Dermis microvascular lymphatic vessel endothelial cell (primary cell): ENCODE measurements around the gene CSGALNACT2. TPM values are rescaled to one million over a fixed set of nuclear protein-coding genes. Genes with fewer than 3 reads are reported as not detected.
A peak's percentile ranks its signal among the peaks of the same experiment; 100 is the strongest.
"Not testable (repeated sequence)": the region's sequence is repeated elsewhere in the genome, so short reads cannot be mapped to it uniquely, and the experiment has no call there.

Experiments
- DNase-seq, 2 donors: peaks; one replicate each; pipeline versions ENCODE4 v3.0.0 to v3.0.0-alpha.2; 2010; ENCODE audit warnings: low read depth in 2 of 2
- total RNA-seq: library from RNA; depleted of rRNA; stranded (reverse); fragments of >200 nt; gene quantifications from 2 replicates; pipeline ENCODE4 v1.2.1, GENCODE V29; 2014

The CSGALNACT2 gene
- total RNA-seq, 1 donor from 2014 or later = 5.5 TPM

DNA sequence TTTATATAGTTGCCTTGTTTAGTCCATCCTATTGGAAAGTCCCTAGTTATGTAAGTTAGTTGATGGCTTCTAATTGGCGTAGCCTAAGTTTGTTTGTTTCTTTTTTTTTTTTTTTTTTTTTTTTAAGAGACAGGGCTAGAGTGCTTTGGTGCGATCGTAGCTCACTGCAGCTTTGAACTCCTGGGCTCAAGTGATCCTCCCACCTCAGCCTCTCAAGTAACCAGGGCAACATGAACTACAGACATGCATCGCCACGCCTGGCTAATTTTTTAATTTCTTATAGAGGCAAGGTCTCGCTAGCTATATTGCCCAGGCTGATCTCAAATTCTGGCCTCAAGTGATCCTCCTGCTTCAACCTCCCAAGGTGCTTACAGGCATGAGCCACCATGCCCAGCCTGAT lies 7.1 kb downstream of the CSGALNACT2 start:
- no peak for DNase-seq

DNA sequence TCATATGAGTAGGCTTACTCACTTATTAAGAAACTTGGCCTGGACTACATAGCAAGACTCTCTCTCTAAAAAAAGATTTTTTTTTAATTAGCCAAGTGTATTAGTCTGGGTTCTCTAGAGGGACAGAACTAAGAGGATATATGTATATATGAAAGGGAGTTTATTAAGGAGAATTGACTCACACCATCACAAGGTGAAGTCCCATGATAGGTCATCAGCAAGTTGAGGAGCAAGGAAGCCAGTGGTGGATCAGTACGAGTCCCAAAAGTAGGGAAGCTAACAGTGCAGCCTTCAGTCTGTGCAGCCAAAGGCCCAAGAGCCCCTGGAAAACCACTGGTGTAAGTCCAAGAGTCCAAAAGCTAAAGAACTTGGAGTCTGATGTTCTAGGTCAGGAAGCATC lies 7.7 kb downstream of the CSGALNACT2 start:
- not testable (repeated sequence) for DNase-seq

DNA sequence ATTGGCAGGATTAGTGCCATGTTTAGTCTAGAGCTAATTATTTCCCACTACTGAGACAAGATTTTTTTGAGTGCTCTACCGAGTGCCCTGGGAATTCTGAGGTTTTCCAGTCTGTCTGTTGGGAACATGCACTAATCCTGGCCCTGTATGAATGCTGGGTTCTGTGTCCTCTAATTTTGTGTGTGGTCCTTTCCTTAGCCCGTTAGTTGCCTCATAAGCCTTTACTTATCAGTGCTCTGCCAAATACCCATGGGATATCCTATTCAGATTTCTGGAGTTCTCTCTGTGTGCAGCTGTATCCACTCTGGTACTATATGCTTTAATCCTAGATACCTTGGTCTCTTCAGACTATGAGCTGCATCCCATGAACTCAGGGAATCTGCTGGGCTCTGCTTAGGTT lies 13.1 kb downstream of the CSGALNACT2 start:
- DNase-seq = no peak

DNA sequence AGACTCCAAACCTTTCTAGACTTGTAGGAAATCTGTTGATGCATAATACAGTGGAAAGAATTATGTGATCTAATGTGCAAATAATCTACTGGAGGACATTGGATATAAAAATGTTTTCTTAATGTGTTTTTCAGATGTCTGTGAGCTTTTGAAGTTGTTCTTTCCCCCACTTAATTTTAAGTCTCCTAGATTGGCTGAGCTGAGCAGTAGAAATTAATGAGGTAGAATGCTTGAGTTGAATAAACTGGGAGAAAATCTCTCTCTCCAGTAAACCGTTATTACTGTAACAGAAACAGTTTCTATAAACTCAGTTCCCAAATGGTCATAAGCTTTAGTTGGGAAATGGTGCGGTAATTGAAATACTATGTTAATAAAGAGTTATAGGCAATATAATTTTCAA lies 15.7 kb downstream of the CSGALNACT2 start:
- no peak for DNase-seq

DNA sequence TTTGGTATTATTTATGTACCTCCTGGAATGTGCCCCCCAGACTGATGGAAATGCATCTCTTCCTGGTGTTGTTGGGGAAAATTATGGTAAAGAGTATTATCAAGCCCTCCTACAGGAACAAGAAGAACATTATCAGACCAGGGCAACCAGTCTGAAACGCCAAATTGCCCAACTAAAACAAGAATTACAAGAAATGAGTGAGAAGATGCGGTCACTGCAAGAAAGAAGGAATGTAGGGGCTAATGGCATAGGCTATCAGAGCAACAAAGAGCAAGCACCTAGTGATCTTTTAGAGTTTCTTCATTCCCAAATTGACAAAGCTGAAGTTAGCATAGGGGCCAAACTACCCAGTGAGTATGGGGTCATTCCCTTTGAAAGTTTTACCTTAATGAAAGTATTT lies 17.0 kb downstream of the CSGALNACT2 start:
- DNase-seq = no peak

DNA sequence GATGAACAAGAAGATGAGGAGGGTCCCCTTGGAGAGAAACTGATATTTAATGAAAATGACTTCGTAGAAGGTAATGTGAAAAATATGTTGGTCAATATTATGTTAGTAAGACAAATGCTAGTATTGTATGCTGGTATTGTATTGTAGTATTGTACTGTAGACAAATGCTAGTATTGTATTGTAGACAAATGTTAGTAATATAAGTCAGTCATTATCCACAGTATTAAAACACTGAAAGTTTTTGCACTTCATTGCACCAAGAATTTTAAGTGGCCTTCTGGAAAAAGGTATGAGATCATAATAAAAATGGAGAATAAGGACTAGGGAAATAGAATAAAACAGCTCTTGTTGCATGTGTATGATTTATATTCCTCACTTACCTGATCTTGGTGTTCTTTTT lies 17.5 kb downstream of the CSGALNACT2 start:
- no peak for DNase-seq

DNA sequence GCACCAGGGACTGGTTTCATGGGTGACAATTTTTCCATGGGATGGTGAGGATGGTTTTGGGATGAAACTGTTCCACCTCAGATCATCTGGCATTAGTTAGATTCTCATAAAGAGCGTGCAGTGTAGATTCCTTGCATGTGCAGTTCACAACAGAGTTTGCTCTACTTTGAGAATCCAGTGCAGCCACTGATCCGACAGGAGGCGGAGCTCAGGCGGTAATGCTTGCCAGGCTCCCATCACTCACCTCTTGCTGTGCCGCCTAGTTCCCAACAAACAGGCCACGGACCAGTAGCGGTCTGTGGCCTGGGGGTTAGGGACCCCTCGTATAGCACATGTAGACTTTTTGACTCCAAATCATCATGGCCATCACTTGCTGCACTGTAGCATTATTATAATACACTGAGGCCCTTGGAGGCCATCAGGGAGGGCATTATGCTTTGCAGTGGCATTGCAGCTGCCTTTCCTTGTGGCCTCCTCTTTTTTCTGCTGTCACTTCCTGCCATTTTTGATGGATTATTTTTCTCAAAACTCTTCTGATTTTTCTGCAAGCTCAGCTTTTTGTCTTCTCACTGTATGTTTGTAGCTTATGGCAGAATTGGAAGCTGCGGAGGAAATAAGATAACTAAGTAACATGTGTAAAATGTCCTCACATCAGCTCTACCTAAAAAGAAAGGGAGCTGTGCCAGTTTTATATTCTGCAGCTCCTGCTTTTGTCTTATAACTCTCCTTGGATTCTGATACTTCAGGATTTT lies 18.5 kb downstream of the CSGALNACT2 start:
- DNase-seq = no peak

DNA sequence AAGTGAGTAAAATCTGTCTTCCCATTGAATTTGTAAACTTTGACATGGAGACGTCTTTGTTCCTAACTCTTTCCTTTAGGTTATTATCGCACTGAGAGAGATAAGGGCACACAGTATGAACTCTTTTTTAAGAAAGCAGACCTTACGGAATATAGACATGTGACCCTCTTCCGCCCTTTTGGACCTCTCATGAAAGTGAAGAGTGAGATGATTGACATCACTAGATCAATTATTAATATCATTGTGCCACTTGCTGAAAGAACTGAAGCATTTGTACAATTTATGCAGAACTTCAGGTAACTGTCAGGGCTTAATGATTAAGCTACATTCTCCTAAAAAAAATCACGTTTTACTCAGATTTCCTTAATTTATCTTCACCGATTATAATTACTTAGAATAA lies 20.4 kb downstream of the CSGALNACT2 start:
- DNase-seq = no peak

DNA sequence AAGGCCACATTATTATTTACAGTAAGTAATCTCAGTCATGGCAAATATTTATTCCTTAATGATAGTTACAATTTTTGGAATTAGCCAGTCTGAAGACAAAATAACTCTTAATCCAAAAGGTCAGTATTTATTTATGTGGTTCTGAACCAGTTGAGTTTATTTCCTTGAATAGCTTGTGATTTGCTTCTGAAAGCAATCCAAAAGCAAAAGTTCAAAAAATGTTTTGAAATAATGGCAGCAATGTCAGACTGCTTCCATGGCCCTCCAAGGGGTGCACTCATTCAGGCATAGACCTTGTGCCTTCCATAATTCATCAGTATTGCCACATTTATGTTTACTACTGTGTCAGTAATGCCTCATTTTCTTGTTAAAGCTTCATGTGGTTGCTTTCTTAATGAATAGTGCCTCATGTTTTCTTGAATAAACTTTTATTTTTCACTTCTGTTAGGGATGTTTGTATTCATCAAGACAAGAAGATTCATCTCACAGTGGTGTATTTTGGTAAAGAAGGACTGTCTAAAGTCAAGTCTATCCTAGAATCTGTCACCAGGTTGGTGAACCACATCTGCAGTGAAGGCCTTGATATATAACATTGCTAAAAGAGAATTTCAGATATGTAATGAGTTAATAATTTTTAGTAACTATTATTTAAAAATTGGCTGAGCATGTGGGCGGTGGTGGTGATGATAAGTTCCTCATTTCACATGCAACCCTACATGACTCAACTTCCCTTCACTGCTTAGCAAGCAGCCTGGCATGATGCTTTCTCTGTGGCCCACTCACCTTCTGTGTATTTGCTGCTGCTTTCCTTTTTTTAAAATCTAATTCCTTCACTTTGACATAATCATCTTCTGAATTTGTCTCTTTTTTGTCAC lies 22.0 kb downstream of the CSGALNACT2 start:
- DNase-seq = peak in 1 of 2 donors; percentile 59

DNA sequence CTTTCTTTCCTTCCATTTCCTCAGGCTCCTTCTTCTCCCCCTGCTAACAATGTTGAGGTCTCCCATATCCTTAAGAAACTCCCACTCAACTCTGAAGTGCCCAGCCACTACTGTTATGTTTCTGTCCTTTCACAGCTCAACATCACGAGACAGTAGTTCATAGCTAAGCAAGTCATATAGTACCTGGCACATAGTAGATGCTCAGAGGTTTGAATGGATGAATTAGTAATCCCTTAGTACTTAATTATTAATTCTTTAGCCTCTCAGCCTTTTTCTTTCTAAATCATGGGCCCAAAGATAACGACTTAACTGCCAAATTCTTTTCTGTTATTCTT lies 22.6 kb downstream of the CSGALNACT2 start:
- no peak for DNase-seq

DNA sequence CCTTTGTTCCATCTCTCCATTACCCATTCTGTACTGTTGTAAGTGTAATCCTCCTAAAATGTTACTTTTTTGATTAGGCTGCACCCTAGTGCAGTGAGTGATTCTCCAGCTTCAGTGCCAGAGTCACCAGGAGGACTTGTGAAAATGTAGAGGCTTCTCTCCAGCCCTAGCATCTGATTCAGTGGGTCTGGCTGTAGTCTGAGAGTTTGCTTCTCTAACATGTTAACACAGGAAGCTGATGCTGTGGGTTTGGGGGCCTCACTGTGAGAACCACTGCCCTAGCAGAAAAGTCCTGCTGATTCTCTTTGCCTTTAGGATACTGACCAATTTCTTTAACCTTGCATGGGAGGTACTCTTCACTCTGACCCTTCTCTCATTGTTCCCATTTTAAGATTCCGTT lies 24.4 kb downstream of the CSGALNACT2 start:
- DNase-seq = no peak

DNA sequence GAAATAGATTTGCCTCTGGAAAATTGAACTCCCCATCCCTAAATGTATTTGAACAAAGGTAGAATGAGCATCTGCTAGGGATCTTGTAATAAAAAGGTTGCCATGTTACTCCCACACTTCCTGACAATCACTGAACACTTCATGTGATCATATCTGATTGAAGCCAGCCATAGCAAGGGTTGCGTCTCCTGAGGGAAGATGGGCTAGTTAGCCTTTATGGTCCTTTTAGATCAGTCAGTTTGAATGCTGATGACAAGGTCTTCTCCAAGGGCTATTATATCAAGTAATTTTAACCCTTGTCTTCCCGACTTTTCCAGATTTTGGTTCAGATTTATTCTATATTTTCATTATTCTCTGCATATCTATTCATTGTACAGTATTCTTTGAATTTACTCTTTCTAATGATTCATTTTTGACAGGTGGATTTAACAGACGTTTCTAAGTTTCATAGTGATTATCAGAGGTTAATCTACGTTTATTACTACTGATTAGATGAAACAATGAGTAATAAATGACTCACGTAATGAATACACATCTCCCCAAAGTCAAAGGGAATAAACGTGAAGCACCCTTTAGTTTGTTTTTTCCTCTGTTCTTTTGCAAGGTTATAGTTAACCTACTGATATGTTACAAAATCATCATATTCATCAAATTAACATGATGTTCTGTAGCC lies 28.1 kb downstream of the CSGALNACT2 start:
- DNase-seq = no peak

DNA sequence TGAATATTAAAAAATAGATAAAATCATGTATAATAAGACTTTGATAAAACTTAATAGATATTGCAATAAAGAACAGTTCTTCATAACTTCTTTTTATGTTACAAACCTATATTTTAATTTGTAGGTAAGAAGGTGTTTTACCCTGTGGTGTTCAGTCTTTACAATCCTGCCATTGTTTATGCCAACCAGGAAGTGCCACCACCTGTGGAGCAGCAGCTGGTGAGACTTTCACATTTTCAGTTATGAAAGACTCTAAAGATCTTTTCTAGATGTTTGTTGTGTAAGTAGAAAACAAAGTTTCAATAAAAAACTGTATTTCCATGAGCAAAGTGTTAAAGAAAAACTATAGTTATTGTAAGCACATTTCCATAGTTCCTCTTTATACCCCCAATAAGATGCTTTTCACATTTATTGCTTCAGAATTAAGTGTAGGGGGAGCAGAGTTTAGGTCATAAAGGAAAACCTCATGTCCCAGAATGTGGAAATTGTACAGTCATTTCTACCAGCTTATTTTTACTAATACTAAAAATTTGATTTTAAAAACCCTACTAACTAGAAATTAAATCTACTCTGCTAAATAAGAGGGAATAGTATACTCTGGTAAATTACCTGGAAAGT lies 28.7 kb downstream of the CSGALNACT2 start:
- no peak for DNase-seq

DNA sequence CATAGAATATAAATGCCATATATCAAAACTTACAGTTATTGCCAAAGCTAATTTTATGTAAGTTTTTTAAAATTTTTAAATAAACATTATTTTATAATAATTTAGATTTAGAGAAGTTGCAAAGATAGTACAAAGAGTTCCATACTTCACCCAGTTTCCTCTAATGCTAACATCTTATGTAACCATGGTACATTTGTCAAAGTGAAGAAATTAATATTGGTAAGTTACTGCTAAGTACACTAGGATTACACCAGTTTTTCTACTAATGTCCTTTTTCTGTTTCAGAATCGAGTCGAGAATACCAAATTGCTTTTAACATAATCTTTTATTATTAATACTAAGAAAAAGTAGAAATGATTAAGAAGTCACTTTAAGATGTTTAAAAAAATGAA lies 29.2 kb downstream of the CSGALNACT2 start:
- no peak for DNase-seq

DNA sequence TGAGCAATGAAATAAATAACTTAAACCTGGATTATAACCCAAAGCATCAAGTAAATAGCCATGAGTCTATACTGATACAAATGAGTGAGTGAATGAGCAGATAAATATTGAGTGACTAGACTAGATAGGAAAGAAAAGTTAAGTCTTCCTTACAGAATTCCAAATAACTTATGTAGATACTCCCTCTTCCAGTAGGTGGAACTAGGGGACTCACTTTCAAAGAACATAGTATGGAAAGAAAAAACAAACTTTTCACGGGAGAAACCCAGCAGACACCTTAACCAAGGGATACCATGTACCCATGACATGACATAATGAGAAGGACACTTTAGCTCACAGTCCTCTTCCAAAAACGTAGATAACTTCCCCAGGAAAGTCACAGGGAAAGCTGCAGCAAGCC lies 32.2 kb downstream of the CSGALNACT2 start:
- DNase-seq = no peak

DNA sequence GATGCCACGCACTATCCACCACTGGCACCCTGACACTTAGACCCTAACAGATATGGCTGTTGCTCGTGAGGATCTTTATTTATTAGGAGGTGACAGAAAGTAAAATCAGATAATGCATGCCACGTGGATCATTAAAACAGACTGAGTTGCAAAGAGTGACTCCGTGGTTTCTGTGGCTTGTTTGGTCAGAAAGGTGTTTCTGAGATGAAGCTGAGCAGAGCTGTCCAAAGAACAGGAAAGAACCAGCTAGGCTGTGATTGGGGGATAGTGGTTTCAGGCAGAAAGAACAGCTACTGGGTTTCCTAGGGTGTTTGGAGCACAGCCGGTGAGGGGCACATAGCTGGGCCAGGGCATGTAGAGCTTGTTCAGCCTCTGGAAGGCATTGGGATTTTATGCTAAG lies 34.4 kb downstream of the CSGALNACT2 start:
- DNase-seq = no peak

DNA sequence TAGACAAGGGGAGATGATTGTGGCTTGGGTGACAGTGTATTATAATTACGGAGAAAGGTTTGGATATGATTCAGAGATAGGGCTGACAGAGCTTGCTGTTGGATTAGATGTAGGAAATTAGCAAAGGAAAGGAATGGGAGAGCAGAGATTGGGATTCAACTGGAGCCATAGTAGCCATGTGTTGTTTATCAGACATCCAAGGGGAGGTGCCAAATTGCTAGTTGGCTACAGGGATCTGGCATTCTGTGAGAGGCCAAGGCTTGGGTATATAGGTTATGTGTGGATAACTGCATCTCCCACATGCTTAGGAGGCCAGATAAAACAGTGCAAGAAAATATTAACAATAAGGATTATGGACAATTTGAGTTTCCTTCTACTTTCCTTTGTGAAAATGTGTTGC lies 34.9 kb downstream of the CSGALNACT2 start:
- DNase-seq = no peak

DNA sequence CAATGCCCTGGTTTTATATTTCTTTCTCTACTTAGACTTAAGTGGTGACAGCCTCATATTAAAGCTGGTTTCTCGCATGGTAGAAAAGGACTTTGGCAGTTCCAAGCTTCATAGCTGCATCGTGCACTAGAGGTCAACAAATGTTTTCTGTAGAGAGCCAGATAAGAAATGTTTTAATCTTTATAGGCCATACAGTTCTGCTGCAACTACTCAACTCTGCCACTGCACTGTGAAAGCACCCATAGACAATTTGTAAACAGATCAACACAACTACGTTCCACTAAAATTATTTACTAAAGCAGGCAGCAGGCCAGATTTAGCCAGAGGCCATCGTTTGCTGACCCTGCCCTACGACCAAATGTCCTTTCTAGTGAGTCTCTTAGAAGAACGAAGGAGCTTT lies 36.7 kb downstream of the CSGALNACT2 start:
- DNase-seq = no peak

DNA sequence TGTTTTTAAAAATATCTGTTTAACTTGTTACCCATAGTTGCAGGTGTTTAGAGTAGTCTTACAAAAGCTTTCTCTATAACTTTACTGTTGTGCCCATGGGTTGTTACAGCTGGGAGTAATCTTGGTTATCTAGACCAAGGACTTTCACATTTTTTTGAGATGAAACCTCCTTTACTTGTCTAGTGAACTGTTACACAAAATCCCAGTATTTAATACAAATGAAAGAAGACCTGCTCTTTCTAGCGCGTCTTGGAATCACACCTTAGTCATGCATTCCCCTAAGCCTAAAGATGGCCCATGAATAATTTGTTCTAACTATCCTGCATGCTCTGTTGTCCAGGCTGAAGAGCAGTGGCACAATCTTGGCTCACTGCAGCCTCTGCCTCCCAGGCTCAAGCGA lies 38.0 kb downstream of the CSGALNACT2 start:
- no peak for DNase-seq

DNA sequence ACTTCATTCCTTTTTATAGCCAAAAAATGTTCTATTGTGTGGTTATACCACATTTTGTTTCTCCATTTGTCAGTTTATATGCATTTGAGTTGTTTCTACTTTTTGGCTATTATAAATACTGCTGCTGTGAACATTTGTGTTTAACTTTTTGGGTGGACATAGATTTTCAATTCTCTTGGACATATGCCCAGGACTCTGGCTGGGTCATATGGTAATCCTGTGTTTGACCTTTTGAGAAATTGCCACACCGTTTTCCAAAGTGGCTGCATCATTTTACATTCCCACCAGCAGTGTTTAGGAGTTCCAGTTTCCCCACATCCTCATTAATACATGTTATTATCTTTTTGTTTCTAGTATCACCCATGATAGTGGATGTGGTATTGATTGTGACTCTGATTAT lies 39.4 kb downstream of the CSGALNACT2 start:
- DNase-seq = no peak

DNA sequence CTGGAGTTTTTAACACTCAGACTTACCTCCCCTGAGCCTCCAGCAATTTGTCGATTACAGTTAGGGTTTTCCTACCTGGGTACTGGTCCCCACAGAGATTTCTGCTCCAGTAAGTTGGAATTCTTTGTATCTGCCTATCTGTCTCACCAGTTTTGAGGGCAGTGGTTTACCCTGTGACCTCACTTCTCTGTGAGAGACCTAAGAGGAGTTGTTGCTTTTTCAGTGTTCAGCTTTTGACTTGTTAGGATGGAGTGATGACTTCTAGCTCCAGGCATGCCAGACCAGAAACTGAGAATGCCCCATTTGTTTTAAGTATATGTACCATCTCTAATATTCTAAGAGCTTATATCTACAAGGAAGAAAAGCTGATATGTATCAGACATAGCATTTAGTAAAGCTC lies 42.9 kb downstream of the CSGALNACT2 start:
- DNase-seq = no peak

DNA sequence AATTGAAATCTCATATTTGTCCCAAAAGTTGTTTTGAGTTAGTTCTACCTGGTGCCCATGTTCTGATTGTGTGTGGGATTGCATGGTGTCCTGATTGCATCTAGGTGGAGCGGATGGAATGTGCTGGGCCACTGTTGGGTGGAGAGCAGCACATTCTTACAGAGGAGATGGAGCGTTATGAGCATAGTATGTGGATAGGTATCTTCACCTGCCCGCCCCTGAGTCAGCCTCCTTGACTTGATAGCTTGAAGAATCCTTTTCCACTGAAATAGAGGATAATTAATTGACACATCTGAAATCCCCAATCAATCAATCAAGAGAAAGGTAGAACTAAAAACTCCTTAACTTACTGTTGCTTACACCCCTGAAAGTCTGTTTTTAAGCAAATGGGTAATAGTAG lies 45.5 kb downstream of the CSGALNACT2 start:
- DNase-seq = not testable (repeated sequence)
